PC-3 (cell line): Measurements from ENCODE around the gene RNF19B.

Source experiments
- EZH2 ChIP-seq: fragments of 300-600 bp; sonication (generic); IDR thresholded peaks from one replicate; pipeline ENCODE4 v1.6.1; 2017; ENCODE audit warnings: antibody characterized with exemption, mild to moderate bottlenecking, low read length; ENCODE audit not compliant: unreplicated experiment
- TF ChIP-seq, protein P1 (sequence below): fragments of 300-600 bp; sonication (generic); conservative IDR thresholded peaks from 2 replicates; pipeline ENCODE4 v1.5.1; 2017; ENCODE audit warnings: antibody characterized with exemption, low read depth, mild to moderate bottlenecking, low read length

GRCh38 chr1:32896451-32896850 is 68.2 kb downstream of the RNF19B start:
- TF ChIP-seq EZH2 = no peak
- TF ChIP-seq, protein P1, sequence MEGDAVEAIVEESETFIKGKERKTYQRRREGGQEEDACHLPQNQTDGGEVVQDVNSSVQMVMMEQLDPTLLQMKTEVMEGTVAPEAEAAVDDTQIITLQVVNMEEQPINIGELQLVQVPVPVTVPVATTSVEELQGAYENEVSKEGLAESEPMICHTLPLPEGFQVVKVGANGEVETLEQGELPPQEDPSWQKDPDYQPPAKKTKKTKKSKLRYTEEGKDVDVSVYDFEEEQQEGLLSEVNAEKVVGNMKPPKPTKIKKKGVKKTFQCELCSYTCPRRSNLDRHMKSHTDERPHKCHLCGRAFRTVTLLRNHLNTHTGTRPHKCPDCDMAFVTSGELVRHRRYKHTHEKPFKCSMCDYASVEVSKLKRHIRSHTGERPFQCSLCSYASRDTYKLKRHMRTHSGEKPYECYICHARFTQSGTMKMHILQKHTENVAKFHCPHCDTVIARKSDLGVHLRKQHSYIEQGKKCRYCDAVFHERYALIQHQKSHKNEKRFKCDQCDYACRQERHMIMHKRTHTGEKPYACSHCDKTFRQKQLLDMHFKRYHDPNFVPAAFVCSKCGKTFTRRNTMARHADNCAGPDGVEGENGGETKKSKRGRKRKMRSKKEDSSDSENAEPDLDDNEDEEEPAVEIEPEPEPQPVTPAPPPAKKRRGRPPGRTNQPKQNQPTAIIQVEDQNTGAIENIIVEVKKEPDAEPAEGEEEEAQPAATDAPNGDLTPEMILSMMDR = no peak
